VCaP (cell line): ENCODE measurements around the gene LRP3.

Experiments
- H3K27ac ChIP-seq: fragments of 450-650 bp; 2 replicates; pipeline ENCODE4 v1.5.1; 2017
- TF ChIP-seq, protein P1 (sequence below): fragments of 450-650 bp; conservative IDR thresholded peaks from 2 replicates; pipeline ENCODE4 v1.5.1; 2017; ENCODE audit warnings: mild to moderate bottlenecking, moderate library complexity

Gene LRP3

DNA sequence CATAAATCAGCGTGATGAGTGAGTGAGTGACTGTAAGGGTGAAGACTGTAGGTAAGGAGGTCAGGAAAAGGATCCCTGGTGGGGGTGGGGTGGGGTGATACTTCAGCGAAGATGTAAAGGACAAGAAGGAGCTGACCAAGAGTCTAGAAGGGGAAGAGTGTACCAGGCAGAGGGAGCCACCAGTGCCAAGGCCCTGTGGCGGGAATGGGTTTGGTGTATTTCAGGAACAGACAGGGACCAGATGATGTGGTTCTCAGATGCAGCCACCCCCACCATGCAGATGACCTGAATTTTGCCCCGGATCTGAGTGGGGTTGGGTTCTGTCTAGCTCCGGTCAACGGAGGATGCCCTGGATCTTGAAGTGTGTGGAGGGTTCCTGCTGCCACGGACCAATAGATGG, 61.7 kb downstream of the LRP3 start:
- TF ChIP-seq, protein P1, sequence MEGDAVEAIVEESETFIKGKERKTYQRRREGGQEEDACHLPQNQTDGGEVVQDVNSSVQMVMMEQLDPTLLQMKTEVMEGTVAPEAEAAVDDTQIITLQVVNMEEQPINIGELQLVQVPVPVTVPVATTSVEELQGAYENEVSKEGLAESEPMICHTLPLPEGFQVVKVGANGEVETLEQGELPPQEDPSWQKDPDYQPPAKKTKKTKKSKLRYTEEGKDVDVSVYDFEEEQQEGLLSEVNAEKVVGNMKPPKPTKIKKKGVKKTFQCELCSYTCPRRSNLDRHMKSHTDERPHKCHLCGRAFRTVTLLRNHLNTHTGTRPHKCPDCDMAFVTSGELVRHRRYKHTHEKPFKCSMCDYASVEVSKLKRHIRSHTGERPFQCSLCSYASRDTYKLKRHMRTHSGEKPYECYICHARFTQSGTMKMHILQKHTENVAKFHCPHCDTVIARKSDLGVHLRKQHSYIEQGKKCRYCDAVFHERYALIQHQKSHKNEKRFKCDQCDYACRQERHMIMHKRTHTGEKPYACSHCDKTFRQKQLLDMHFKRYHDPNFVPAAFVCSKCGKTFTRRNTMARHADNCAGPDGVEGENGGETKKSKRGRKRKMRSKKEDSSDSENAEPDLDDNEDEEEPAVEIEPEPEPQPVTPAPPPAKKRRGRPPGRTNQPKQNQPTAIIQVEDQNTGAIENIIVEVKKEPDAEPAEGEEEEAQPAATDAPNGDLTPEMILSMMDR: no peak
- no peak overlapping the region for H3K27ac ChIP-seq

DNA sequence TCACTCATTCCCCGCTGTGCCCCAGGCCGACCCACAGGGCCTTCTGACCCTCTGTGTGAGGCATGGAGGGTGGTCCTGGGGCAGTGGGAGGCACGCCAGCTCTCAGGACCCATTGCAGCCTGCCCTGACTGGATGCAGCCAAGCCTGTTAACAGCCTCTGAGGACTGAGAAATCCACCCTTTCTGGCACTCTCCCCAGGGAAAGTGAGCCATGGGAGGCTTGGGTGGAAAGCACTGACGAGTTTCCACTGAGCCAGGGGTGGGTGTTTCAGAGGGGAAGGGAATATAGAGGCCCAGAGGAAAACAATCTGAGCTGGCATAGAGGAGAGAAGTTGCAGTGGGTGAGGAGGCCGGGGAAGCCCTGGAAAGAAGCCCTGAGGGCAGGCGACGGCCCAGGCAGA, 62.1 kb downstream of the LRP3 start:
- no peak overlapping the region for H3K27ac ChIP-seq
- TF ChIP-seq, protein P1: no peak

DNA sequence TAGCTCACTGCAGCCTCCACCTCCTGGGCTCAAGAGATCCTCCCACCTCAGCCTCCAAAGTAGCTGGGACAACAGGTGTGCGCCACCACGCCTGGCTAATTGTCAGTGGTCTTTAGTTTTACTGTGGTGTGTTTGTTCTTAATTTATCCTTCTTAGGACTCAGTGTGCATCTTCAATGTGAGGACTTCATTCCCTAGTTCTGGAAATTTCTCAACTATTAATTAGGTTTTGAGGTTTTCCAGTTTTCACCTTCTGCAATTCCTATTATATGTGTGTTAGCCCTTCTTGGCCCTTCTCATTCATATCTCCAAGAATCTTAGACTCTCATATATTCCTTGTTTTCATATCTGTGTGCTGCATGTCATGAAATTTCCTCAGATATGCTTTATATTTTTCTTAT, 63.7 kb downstream of the LRP3 start:
- H3K27ac ChIP-seq: no peak overlapping the region
- TF ChIP-seq, protein P1: no peak
